Fibroblast of lung (primary cell): ENCODE measurements around the gene TNFSF18.

Source experiments
- CTCF ChIP-seq, 2 donors: IDR thresholded peaks in 1 of 2; conservative IDR thresholded peaks in 1 of 2; 1 replicate in 1 of 2; 2 replicates in 1 of 2; pipeline ENCODE4 v1.5.1; 2011 to 2012; ENCODE audit warnings: low read length in 2 of 2, control low read depth in 1 of 2, inconsistent platforms in 1 of 2, low read depth in 1 of 2, mild to moderate bottlenecking in 1 of 2
- EZH2 ChIP-seq: IDR thresholded peaks from 2 replicates; pipeline ENCODE4 v1.5.1; 2012; ENCODE audit warnings: low read length, control low read depth, mild to moderate bottlenecking; ENCODE audit errors: missing control alignments

DNA sequence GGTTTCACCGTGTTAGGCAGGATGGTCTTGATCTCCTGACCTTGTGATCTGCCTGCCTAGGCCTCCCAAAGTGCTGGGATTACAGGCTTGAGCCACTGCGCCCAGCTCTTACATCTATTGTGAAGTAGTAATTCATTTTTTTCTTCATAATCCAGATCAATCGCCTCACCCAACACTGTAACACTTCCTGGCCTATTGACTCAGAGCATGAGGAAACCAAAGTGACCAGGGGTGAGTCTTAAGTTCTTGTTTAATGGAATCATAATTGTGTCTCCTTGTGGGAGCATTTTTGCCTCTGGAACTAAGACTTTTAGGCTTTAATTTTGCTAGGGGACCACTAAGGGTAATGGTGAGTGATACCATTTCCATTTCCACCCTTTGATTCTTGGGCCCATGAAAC, 27.4 kb downstream of the TNFSF18 start:
- no peak for TF ChIP-seq CTCF (conservative IDR thresholded peaks at IDR 0.05 in 1 of 2, IDR thresholded peaks at IDR 0.05 in 1 of 2; ENCODE audit: low read depth in 1 of 2, low read length in 2 of 2)
- no peak for TF ChIP-seq EZH2
